T-helper 2 cell treated with Interferon-gamma antibody and Interleukin-4, amounts not matched to agents 100 ng/mL and 5 ng/mL, for 36 hours (primary cell): ENCODE results near the gene GFOD1. TPM values are rescaled to one million over a fixed set of nuclear protein-coding genes. Genes with fewer than 3 reads are reported as not detected.

Source experiments
- intact Hi-C: fragments of 100-400 bp; cut with micrococcal nuclease; formaldehyde crosslinking; loops from one replicate; pipeline ENCODE4 v1.15.1; 2023
- total RNA-seq: library from RNA; stranded (reverse); gene quantifications from 2 replicates; pipeline ENCODE4 v1.2.3, GENCODE V29; 2022

Gene GFOD1
- total RNA-seq, 1 donor from 2014 or later, result 5.3 TPM

DNA sequence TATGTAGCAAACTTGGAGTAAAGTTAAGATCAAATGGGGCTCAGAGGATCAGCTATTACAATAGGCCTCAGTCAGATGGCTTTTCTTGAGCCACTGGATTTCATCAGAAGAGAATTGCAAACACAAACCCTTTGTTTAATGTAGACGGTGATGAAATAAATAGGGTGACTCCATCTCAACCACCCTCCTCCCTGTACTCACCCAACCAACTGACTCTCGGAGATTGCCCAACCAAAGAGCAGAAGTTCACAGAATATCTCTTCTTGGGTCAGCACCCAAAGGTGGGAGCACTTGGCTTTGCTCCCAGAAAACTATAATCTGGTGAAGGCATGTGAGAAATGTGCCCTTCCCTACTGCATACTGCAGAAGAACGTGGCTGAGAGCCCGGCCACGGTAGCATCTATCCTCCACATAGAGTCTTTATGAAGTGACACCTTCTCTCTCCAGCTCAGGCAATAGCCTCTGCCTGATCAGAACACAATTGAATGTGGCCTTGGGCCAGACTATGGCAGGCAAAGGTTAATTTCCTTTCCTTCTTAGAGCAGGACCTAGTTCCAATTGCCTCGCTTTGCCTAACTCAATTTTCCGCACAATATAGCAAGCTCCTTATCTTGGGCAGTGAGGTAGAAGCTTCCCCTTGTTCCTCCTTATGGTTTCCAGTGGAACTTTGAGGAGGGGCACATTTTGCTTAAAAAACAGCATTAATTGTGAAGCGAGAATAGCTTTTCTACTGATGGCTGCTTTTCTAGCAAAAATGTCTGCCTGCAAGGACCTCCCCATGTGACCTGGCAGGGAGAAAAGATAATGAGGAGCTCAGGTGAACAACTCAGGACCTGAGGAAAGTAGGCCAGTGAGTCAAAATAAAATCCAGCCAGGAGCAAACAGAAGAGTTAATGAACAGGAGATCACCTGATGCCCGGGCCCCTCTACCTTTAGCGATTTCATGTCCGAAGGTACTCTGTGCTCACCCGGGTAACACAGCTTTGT, 79.4 kb downstream of the GFOD1 start:
- intact Hi-C loops, result no loop called here

DNA sequence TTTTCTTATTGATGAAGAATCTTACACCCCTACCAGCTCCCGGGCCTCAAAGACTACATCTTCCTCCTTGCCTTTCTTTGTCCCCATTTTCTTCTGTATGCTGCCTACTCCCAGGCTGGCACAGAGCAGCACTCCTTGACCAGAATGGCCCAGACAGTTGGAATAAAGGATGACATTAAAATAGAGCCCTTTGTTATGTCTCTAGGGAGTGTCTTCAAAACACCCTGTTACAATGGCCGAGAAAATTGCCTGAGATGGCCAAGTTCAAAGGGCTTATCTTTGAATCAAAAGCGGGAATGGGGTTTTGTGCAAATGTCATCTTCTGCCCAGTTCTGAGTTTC, 80.1 kb downstream of the GFOD1 start:
- intact Hi-C loops, result no loop called here

DNA sequence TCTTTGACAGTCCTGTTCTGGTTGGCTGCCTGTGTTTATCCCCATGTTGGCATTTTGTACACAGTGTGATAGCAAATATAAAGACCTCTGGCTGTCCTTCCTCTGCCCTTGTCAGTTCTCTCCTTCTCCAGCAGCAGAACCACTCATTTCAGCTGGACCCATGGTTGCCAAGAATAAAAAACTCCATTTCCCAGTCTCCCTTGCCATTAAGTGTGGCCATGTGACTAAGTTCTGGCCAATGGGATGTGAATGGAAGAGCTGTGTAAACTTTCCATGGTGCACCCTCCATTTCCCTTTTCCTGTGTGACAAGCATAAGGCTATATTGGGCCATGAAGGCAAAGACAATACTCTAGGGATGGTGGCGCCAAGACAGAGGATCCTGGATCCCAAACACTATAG, 80.6 kb downstream of the GFOD1 start:
- intact Hi-C loops, result no loop called here

DNA sequence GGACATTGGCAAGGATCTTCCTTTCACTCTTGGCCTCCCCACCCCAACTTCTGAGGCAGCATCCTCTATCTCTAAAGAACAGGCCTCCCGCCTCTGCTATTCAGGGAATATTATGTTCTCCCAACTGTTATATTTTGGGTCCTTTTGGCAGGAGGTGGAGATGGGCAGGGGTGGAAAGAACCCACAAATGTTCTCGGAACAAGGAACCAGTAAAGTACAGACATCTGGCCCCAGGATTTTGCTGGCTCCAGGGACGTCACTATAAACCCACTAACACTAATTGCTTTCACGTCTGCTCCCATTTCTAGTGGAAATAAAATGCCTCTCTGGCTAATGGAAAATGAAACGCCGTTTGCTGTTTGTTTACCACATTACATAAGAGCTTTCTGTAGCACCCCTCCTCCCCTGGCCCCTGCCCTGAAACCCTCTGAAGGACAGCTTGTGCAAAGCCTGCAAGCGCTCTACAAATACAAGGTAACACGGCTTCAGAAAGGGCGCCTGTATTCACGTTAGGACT, 81.4 kb downstream of the GFOD1 start:
- intact Hi-C loops, result no loop called here

DNA sequence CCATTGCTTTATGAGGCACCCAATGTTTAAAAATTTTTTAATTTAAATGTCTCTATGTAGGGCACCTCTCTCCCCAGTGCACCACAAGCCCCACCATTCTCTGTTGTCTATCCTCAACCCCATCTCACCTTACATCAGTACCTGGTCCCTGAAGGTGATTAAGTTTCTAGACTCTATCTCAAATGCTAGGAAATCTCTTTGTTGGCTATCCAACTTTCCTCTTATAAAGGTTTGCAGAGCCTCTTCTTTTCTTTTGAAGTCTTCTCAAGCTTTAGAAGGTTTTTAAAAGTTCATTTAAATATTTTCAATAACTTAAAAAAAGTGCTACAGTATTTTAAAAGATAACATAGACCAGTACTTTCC, 82.5 kb downstream of the GFOD1 start:
- intact Hi-C loops, result no loop called here

DNA sequence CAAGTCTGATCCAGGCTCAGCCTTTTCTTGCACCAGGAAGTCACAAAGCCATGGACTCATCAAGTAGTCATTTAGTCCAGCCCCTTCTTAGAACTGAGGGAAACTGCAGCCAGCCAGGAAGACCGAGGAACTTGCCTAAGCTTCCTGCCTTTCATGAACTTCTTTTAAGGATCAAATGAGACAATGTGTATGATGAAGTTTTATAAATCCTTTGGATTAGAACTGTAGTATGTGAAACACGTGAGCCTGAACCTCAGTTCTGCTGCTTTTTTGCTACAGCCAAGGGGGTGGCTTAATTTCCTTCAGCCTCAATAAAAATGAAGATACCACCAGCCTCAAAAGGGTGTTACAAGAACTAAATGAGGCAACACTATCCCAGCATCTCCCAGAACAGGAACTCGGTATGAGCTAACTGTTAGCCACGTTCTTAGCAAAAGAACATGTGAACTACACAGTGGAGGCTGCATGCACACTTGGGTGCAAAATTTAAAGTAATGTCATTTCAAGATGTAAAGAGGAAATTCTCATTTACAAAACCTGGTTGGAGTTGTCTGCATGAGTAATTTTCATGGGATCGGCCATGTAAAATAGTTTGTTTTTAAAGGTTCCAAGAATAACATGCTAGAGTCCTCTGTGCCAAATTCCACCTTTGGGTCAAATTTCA, 83.0 kb downstream of the GFOD1 start:
- intact Hi-C loops, result no loop called here

DNA sequence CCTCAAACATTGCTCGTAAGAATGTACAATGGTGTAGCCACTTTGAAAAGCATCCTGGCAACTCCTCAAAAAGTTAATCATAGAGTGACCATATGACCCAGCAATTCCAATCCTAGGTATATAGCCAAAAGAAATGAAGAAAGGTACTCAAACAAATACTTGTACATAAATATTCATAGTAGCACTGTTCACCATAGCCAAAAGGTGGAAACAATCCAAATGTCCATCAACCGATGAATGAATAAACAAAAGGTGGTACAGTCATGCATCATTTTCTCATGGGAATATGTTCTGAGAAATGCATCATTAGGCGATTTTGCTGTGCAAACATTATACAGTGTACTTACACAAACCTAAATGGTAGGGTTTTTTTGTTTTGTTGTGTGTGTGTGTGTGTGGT, 84.7 kb downstream of the GFOD1 start:
- intact Hi-C loops, result no loop called here

DNA sequence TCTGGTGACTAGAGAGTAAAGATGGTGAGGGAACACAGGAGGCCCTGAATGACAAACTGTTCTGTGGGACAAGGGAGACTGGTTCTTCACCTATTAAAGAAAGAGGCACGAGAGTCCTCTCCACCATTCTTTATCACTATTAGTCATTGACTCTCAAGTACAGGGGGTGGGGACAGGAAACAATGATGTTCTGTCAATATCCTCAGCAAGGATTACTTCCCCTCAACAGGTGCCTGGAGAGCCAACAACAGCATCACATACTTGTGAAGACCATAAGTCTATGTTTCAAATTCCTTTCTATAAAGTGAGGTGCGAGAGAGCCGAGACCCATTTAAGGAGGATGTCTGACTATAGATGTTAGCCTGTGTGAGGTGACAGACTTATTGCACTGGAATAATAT, 86.6 kb downstream of the GFOD1 start:
- intact Hi-C loops, result no loop called here

DNA sequence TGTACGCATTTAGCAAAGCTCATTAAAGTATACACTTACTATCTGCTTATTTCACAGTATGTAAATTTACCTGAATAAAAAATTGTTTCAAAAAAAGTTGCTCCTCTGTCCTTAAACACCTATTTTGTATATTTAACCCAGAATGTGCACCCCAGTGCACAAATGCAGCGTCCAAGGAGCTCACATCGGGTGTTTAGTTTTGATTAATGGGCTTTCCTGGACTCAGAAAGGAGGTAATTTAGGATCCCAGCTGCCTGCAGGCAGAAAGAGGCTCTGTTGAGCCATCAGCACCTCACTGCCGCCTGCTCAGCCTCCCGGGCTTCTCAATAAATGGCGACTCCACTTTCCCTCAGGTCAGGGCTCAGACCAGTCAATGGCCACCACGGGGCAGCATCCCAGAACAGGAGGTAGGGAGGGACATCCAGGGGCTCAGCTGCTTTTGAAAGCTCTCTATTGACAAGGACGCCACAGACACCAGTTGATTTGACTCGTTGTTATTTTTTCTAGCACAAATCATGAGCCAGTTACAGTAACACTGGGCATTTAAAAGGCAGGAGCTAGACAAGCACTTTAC, 88.9 kb downstream of the GFOD1 start:
- intact Hi-C loops, result no loop called here

DNA sequence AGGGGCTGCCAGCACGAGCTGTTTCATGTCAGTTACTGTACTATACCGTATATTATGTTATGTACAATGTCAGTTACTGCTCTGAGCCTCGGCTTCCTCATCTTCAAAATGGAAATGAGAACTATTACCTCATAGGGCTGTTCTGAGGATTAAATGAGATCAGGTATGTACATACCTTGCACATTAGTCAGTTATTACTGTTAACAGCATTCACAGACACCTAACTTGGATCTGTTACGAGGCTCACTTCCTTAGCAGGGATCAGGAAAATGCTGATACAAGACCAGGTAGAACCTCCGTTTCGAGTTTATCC, 89.4 kb downstream of the GFOD1 start:
- intact Hi-C loops, result no loop called here

DNA sequence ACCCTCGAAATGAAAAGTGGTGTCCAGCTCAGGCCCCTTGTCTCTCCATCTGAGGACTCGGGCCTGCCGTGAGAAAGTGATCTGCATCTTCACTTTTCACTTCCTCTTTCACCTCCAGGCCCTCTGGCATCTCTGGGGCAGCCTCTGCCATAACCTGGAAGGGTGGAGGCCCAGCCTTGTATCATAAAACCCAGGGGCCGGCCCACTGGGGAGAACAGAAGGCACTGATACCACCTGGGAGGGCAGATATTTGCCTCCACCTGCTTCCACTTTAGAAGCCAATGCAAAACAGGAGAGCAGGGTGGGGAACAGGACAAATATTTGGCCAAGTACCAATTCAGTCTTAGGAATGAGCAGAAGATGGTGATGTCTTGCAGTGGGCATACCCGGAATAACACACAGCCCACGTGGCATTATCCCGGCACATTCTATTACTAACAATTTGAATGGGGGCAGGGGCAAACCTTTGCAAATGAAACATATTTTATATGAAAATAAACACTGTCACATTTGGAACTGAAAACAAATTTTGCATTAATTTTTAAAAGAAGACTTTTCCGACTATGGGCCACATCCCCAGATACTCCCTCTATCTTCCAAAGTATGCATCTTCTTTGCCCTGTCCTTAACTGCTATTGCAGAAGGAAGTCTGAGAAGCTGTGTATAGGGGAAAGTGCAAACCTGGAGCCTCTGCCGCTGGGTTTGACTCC, 89.9 kb downstream of the GFOD1 start:
- intact Hi-C loops, result no loop called here

DNA sequence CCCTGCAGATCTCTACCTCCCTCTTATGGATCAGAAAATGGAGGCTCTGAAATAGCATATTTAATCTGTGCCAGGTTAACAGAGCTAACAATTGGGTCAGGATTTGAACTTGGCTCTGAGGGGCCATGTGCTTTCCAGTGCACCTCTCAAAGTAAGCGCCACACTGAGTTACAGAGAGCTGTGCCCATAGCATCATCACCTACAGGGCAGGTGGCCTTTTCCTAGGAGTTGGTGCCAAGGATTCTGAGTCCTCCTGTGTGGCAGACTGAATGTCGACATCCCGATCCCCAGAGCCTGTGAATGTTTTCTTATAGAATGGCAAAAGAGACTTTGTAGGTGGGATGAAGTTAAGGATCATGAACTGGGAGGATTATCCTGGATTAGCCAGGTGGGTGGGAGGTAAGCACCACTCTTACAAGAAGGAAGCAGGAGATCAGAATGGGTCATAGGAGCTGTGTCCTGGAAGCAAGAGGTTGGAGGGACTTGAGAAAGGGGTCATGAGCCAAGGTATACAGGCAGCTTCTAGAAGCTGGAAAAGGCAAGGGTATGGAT, 91.1 kb downstream of the GFOD1 start:
- intact Hi-C loops, result no loop called here

DNA sequence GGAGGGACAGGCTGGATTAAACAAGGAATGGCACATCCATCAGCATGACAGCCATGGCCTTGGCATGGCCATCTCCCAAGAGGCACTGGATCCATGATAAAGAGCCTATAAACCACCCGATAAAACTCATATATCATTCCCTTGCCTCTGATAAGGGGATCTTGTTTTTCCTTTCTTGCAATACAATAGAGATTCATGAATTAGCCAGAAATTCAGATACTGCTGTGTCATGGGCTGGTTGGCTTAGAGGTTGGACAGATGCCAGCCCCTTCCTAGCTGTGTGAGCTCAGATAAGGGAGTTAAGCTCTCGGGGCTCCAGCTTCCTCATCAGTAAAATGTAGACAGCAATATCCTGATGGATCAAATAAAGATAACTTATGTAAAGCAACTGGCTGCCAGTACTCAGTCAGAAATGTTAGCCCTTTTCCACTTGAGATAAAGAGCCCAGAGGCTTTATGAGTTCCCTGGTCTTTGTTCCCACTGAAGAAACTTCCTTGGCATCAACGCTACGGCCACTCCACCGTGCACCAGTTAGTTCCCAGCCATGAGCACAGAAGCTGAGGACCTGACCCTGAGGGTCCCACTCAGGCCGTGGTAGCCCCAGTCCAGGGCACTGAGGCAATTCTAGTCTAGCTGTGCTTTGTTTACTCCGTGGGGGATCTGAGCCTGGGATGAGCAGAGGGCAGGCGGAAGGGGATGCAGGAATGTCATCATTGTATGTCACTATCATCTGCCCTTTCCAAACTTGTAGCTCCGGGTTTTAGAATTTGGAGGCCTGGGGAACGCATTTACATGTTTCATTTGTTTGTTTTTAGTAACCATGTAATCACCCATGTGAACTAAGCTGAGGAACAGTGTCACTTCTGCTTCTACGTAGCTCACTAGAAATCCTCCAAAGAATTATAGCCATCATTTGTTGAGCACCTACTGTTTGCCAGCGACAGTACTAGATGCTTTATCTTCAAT, 91.8 kb downstream of the GFOD1 start:
- intact Hi-C loops, result no loop called here

DNA sequence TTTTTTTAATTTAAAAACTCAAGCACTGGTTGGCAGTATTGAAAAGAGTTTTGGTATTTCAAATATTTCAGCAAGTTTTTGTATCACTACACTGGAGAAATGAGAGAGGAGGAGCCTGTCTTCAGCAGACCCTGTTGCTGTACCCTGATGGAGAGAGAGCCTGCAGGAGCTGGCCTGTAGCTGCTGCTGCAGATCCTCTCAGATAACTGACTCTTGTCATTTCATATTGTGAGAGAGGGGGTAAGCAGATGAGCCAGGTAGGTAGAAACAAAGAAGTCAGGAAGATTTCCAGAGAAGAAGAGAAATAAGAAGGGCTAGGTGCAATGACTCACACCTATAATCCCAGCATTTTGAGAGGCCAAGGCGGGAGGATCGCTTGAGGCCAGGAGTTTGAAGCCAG, 94.9 kb downstream of the GFOD1 start:
- intact Hi-C loops, result no loop called here

DNA sequence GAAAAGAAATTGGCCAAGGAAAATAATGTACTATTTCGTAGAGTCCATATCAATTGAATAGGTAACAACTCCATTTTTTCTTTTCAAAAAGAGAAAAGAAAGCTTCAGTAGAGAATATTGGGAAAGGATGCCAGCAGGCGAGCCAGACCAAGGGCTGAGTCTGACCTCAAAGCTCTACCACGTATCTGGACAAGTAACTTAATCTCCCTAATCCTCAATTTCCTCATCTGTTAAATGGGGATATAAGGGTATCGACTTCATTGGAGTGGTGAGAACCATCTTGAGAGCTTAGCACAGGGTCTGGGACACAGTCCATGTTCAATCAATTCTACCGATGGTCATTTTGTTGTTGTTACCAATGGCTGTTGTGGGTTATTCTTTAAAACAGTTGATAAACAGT, 95.9 kb downstream of the GFOD1 start:
- intact Hi-C loops, result no loop called here

DNA sequence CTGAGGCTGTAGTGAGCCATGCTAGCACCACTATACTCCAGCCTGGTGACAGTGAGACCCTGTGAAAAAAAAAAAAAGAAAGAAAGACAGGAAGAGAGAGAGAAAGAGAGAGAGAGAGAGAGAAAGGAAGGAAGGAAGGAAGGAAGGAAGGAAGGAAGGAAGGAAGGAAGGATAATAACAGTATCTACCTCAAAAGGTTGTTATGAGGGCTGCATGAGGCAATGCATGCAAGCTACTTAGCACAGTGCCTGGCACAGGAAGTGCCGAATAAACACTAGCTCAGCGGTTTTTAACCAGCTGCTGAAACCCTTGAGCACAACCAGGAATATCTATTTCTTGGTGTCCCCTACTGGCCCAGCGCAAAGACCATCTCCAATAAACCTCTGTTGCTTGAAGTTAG, 96.7 kb downstream of the GFOD1 start:
- intact Hi-C loops, result no loop called here

DNA sequence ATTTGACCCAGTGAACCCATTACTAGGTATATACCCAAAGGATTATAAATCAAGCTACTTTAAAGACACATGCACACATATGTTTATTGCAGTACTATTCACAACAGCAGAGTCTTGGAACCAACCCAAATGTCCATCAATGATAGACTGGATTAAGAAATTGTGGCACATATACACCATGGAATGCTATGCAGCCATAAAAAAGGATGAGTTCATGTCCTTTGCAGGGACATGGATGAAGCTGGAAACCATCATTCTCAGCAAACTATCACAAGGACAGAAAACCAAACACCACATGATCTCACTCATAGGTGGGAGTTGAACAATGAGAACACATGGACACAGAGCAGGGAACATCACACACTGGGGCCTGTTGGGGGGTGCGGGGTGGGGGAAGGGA, 98.2 kb downstream of the GFOD1 start:
- intact Hi-C loops, result loop anchor here (5.0 kb wide), 1 partner anchor 38 kb away; no protein-coding TSS in a partner anchor

DNA sequence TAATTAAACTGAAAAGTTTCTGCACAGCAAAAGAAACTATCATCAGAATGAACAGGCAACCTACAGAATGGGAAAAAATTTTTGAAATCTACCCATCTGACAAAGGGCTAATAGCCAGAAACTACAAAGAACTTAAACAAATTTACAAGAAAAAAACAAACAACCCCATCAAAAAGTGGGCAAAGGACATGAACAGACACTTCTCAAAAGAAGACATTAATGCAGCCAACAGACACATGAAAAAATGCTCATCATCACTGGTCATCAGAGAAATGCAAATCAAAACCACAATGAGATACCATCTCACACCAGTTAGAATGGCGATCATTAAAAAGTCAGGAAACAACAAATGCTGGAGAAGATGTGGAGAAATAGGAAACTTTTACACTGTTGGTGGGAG, 98.6 kb downstream of the GFOD1 start:
- intact Hi-C loops, result loop anchor here (5.0 kb wide), 1 partner anchor 39 kb away; no protein-coding TSS in a partner anchor

DNA sequence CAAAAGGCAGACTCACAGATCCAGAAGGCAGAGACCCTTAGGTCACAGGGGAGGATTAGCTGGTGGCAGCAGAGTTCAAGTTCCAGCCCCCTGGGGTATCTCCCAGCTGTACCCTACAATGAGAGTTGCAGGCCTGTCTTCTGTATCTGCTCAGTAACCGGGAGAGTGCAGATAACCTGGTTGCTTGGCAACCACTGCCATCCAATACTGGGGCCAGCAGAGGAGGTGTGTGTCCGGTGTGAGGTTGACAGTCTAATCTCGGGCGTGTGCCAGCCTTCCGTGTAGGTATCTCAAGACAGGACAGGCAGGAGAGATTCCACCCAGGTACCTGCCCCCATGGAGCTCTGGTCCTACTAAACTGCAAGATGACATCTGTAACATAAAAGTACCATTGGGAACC, 102.4 kb downstream of the GFOD1 start:
- intact Hi-C loops, result loop anchor here (5.0 kb wide), 2 partner anchors 42 to 48 kb away; no protein-coding TSS in a partner anchor

DNA sequence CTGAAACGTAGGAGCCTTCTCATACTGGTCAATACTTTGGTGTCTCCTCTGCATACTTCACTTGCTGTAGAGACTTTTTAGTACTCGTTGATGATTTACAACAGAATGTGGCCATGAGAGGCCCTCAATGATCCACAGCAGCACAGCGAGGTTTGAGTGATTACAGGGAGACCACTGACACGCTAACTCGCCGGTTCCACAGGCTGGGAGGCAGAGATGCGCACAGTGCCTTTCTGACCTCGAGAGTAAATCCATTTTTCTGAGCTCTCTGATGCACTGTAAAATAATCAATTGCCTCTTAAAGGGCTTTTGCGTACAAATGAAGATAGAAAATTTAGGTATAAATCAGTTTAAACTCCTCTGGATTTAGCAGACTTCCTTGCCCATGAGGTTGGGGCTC, 102.9 kb downstream of the GFOD1 start:
- intact Hi-C loops, result loop anchor here (5.0 kb wide), 1 partner anchor 47 kb away; no protein-coding TSS in a partner anchor
